HepG2 (cell line): ENCODE measurements around the gene MAGI1. TPM values are rescaled to one million over a fixed set of nuclear protein-coding genes. Genes with fewer than 3 reads are reported as not detected.

ENCODE experiments used
- ATAC-seq: fragments of 200-7000 bp; cut with Tn5 transposase; 3 replicates; pipeline ENCODE4 v1.9.1; 2020; ENCODE audit warnings: mild to moderate bottlenecking, moderate library complexity
- BruUV-seq: library from RNA; stranded (reverse); fragments of 400-500 nt; replicated peaks from 2 replicates; lab custom pipeline; 2021; lab: Mats Ljungman, UMichigan
- CTCF ChIA-PET: fragments of 300-600 bp; formaldehyde crosslinking; extraction: SDS; loops from one replicate; lab custom pipeline; 2021; ENCODE audit warnings: low total read pairs, inconsistent platforms, low intra/inter-chr PET ratio; lab: Yijun Ruan, JAX
- POLR2A ChIA-PET: fragments of 350-600 bp; sonication (Branson Sonifier 250); formaldehyde crosslinking; loops from one replicate; lab custom pipeline; 2020; ENCODE audit warnings: antibody characterized with exemption, inconsistent platforms; lab: Yijun Ruan, JAX
- DNase-seq: peaks from one replicate; pipeline ENCODE4 v3.0.0-alpha.2; 2015; ENCODE audit warnings: low spot score
- FAIRE-seq: peaks from 3 replicates; lab custom pipeline; 2011; peaks lifted over from hg19 to GRCh38; lab: Jason Lieb, UNC
- H2AFZ ChIP-seq: one replicate; pipeline ENCODE4 v1.6.1; 2011; ENCODE audit warnings: low read length, inconsistent platforms
- H3K27ac ChIP-seq: fragments of 300-600 bp; 3 replicates; pipeline ENCODE4 v1.8.0; 2011; ENCODE audit warnings: mixed run types, mild to moderate bottlenecking, mixed read lengths, low read length, inconsistent platforms; ENCODE audit not compliant: insufficient read depth; ENCODE audit errors: extremely low read length
- H3K27me3 ChIP-seq, 2 experiments: fragments of 200-600 bp in 1 of 2; 2 replicates in 1 of 2; 3 replicates in 1 of 2; pipeline versions ENCODE4 v1.6.0 to v1.8.0; 2011; ENCODE audit warnings: low read length in 2 of 2, mild to moderate bottlenecking in 2 of 2, moderate library complexity in 2 of 2, inconsistent platforms in 1 of 2; ENCODE audit not compliant: insufficient read depth in 2 of 2, control insufficient read depth in 1 of 2
- H3K36me3 ChIP-seq, 2 experiments: fragments of 200-600 bp in 1 of 2; replicated peaks in 1 of 2; 2 replicates in 1 of 2; 3 replicates in 1 of 2; pipeline versions ENCODE4 v1.5.1 to v1.8.0; 2011; ENCODE audit warnings: low read length in 2 of 2, inconsistent platforms in 1 of 2; ENCODE audit not compliant: insufficient read depth in 2 of 2, control insufficient read depth in 1 of 2
- H3K4me1 ChIP-seq: 2 replicates; pipeline ENCODE4 v1.5.1; 2012; ENCODE audit warnings: low read length, inconsistent platforms; ENCODE audit not compliant: insufficient read depth
- H3K4me2 ChIP-seq: 2 replicates; pipeline ENCODE4 v1.6.0; 2011; ENCODE audit warnings: low read depth, low read length, inconsistent platforms
- H3K4me3 ChIP-seq, 3 experiments: fragments of 200-600 bp in 1 of 3; sonication (generic), shearing (Covaris generic) in 1 of 3; replicated peaks in 1 of 3; 2 replicates each; pipeline ENCODE4 v1.5.1; 2011 to 2016; ENCODE audit warnings: low read length in 3 of 3, inconsistent platforms in 2 of 3, low read depth in 2 of 3, mild to moderate bottlenecking in 2 of 3, control low read depth in 1 of 3, mixed read lengths in 1 of 3; ENCODE audit not compliant: insufficient read depth in 1 of 3
- H3K79me2 ChIP-seq: one replicate; pipeline ENCODE4 v1.6.1; 2011; ENCODE audit warnings: low read length, inconsistent platforms; ENCODE audit not compliant: insufficient read depth
- H3K9ac ChIP-seq: 2 replicates; pipeline ENCODE4 v1.6.0; 2011; ENCODE audit warnings: mild to moderate bottlenecking, low read depth, low read length, inconsistent platforms; ENCODE audit not compliant: insufficient read depth
- H3K9me3 ChIP-seq: 2 replicates; pipeline ENCODE4 v1.5.1; 2012; ENCODE audit warnings: mild to moderate bottlenecking, low read length
- H4K20me1 ChIP-seq: 2 replicates; pipeline ENCODE4 v1.6.0; 2011; ENCODE audit warnings: inconsistent platforms, mild to moderate bottlenecking, low read length, moderate library complexity; ENCODE audit not compliant: insufficient read depth
- CEBPB ChIP-seq: IDR thresholded peaks from 2 replicates; pipeline ENCODE4 v1.6.1; 2011; ENCODE audit warnings: low read depth, low read length, improper control_type of control experiment, borderline replicate concordance
- KLF6 ChIP-seq: IDR thresholded peaks from 2 replicates; pipeline ENCODE4 v1.8.0; 2016; ENCODE audit warnings: missing biosample characterization, missing genetic modification reagents
- SETDB1 ChIP-seq: sonication (generic); formaldehyde crosslinking; IDR thresholded peaks from 2 replicates; pipeline ENCODE4 v1.5.1; 2020; ENCODE audit warnings: missing genetic modification reagents, mild to moderate bottlenecking, borderline replicate concordance
- ZNF30 ChIP-seq: sonication (generic); formaldehyde crosslinking; IDR thresholded peaks from 2 replicates; pipeline ENCODE4 v1.5.0; 2020; ENCODE audit warnings: mild to moderate bottlenecking, missing genetic modification reagents
- ZNF343 ChIP-seq: sonication (generic); formaldehyde crosslinking; IDR thresholded peaks from 2 replicates; pipeline ENCODE4 v1.4.0; 2020; ENCODE audit warnings: mild to moderate bottlenecking, missing genetic modification reagents
- ZNF737 ChIP-seq: sonication (generic); formaldehyde crosslinking; IDR thresholded peaks from 2 replicates; pipeline ENCODE4 v1.5.0; 2020; ENCODE audit warnings: missing genetic modification reagents, mild to moderate bottlenecking, borderline replicate concordance
- WGBS: methylation state at CpG from one replicate; pipeline ENCODE4 v1.1.6; 2017; ENCODE audit warnings: low lambda C conversion rate; 5-methylcytosine and 5-hydroxymethylcytosine counted together
- in situ Hi-C: cut with HindIII; loops from 2 replicates; pipeline ENCODE4 v1.10.0; 2017; ENCODE audit warnings: low pct_unique_long_range_greater_than_20kb; ENCODE audit not compliant: extremely low pct_ligation_motif_present
- intact Hi-C: fragments of 100-400 bp; cut with micrococcal nuclease; formaldehyde crosslinking; loops from one replicate; pipeline ENCODE4 v1.10.0; 2022; ENCODE audit not compliant: unreplicated experiment
- polyA plus RNA-seq, 8 experiments: library from polyadenylated mRNA; depleted of rRNA in 3 of 8; stranded (reverse) in 7 of 8; unstranded in 1 of 8; fragments of >200 nt; fragmentation: Illumina TruSeq in 4 of 8; extraction: Trizol in 4 of 8; gene quantifications; 2 replicates each; pipeline versions ENCODE4 v1.2.1 to v1.2.3, GENCODE V29; 2011 to 2016; ENCODE audit warnings: low read depth in 4 of 8, missing spikeins in 1 of 8, mixed read lengths in 1 of 8; ENCODE audit not compliant: insufficient read depth in 1 of 8
- total RNA-seq, 5 experiments: library from RNA; depleted of rRNA; stranded (reverse); fragments of >200 nt; fragmentation: Illumina TruSeq; extraction: Trizol; gene quantifications; 2 replicates each; pipeline ENCODE4 v1.2.3, GENCODE V29; 2016; ENCODE audit warnings: low read depth in 1 of 5
- TF ChIP-seq, protein P1 (sequence below): sonication (generic); formaldehyde crosslinking; IDR thresholded peaks from 2 replicates; pipeline ENCODE4 v1.8.1; 2023; ENCODE audit warnings: mild to moderate bottlenecking, missing genetic modification reagents

The MAGI1 gene
- total and polyA plus RNA-seq, 2 of the 13 experiments (the other 11 are each of a cell fraction or from before 2014, with no cell fraction given) = 22.2 to 26.0 TPM

DNA sequence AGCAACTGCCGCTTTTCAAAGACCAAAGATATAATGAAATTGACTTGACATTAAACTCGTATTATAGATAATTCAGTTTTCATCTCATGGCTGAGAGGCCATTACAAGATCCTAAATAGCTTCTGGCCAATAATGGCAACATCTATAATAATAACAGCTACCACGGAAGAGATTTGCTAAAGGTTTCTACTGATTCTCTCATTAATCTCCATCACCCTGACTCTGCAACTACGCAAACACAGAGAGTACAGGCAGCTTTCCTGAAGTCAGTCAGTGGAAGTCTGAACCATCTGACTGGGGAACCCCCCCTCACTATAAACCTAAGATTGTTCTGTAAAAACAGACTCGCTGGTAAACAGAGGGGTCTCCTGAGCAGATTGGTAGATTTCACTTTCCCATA, 257.1 kb downstream of the MAGI1 start:
- ChIA-PET POLR2A (no interaction called here), CTCF (no interaction called here)
- Histone ChIP-seq H3K4me3 (no peak overlapping the region), H3K4me1 (no peaks in the 10 kb centered on the region), H2AFZ (no peak overlapping the region), H3K79me2 (peaks cover 23% of the 10 kb centered on the region), H3K27ac (no peak overlapping the region), H3K4me2 (no peak overlapping the region), H3K9ac (no peak overlapping the region), H4K20me1 (peaks cover 29% of the 10 kb centered on the region), H3K27me3 (no peaks in the 10 kb centered on the region), H3K36me3 (no peaks in the 10 kb centered on the region), H3K9me3 (no peaks in the 10 kb centered on the region)
- DNase-seq (no peak), ATAC-seq (no peak), FAIRE-seq (no peak)
- BruUV-seq = no TSS peak
- intact Hi-C loops = loop anchor here (10.0 kb wide), 2 partner anchors 133 to 453 kb away; no protein-coding TSS in a partner anchor
- in situ Hi-C loops = no loop called here
- no peak for TF ChIP-seq ZNF737 (CRISPR knock-in tag)
- no peak for TF ChIP-seq ZNF30 (CRISPR knock-in tag)
- TF ChIP-seq KLF6 (CRISPR knock-in tag) = no peak
- no peak for TF ChIP-seq SETDB1 (CRISPR knock-in tag)
- TF ChIP-seq, protein P1, sequence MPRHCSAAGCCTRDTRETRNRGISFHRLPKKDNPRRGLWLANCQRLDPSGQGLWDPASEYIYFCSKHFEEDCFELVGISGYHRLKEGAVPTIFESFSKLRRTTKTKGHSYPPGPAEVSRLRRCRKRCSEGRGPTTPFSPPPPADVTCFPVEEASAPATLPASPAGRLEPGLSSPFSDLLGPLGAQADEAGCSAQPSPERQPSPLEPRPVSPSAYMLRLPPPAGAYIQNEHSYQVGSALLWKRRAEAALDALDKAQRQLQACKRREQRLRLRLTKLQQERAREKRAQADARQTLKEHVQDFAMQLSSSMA = no peak
- over 99% methylated on average over 5 of the region's 5 CpGs for WGBS

DNA sequence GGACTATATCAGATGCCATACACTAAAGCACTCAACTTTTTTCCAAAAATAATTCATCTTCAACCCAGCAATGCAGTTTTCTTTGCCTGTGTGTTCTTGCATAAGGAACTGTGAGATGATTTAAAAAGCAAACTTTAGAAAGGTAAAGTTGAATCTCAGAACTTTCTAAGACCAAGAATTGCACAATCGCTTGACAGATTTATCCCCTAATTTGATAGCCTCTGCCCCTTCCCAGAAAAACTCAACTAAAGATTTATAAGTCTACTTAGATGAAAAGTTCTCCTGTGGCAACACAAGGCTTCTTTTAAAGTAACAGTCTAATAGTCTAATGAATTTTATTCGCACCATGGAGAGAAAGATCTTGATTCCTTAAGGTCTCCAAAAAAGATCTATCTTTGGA, 259.3 kb downstream of the MAGI1 start:
- FAIRE-seq (no peak), ATAC-seq (no peak), DNase-seq (no peak)
- CTCF ChIA-PET = no interaction called here
- Histone ChIP-seq H3K9ac (no peak overlapping the region), H2AFZ (no peak overlapping the region), H4K20me1 (peaks cover 17% of the 10 kb centered on the region), H3K36me3 (no peaks in the 10 kb centered on the region; a peak in 1 of 5 replicates), H3K79me2 (peaks cover 20% of the 10 kb centered on the region), H3K4me3 (no peak overlapping the region), H3K4me2 (no peak overlapping the region), H3K4me1 (no peaks in the 10 kb centered on the region), H3K9me3 (no peaks in the 10 kb centered on the region), H3K27me3 (no peaks in the 10 kb centered on the region; a peak in 1 of 5 replicates), H3K27ac (no peak overlapping the region)
- TF ChIP-seq ZNF343 (CRISPR knock-in tag) = no peak
- peak; percentile 44 for TF ChIP-seq CEBPB
- intact Hi-C loops (no loop called here), in situ Hi-C loops (no loop called here)
- POLR2A ChIA-PET = no interaction called here
- no TSS peak for BruUV-seq
- 98% methylated on average over 2 of the region's 2 CpGs for WGBS
